Lower leg skin (tissue), 3 donors: ENCODE results near the gene PDLIM4.

Experiments
- POLR2A ChIP-seq, 2 donors: fragments of 450-650 bp; IDR thresholded peaks; one replicate each; pipeline ENCODE4 v1.6.1; 2016 to 2017; ENCODE audit warnings: antibody characterized with exemption in 2 of 2, mild to moderate bottlenecking in 1 of 2, moderate library complexity in 1 of 2
- TF ChIP-seq, protein P1 (sequence below), 3 donors: fragments of 450-650 bp; IDR thresholded peaks; one replicate each; pipeline ENCODE4 v1.5.1; 2016; ENCODE audit warnings: antibody characterized with exemption in 3 of 3, mild to moderate bottlenecking in 3 of 3, moderate library complexity in 2 of 3

DNA sequence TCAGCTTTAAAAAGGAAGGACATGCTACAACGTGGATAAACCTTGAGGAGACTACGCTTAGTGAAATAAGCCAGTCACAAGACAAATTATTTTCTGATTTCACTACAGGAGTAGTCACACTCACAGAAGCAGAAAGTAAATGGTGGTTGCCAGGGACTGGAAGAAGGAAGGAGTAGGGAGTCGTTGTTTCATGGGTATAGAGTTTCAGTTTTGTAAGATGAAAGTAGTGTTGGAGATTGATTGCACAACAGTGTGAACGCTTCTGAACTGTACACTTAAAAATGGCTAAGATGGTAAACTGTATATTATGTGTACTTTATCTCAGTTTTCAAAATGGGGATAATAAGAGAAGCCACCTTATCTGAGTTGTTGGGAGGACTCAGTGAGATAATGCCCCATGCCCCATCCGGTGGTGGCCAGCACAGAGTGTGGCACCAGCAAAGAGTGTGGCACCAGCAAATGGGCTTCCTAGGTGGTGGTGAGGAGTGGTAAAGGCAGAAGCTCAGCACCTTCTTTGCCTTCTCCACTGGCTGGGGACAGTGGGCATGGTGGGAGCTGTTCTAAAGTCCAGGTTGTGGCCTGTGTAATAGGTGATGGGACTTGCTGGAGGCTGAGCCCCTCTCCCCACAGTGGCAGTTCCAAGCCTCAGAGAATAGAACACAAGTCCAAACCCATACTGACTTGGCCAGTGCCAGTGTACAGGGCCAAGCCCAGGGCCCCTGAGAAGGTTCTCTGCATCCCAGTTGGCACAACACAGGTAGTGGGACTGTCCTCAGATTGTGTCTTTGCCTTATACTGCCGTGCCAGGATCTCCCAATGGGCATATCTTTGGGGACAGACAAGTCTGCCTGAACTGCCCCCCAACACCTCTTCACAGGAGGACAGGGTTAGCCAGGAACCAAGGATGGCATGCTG lies 41.1 kb downstream of the PDLIM4 start:
- no peak for TF ChIP-seq POLR2A (IDR thresholded peaks at IDR 0.05)
- TF ChIP-seq, protein P1, sequence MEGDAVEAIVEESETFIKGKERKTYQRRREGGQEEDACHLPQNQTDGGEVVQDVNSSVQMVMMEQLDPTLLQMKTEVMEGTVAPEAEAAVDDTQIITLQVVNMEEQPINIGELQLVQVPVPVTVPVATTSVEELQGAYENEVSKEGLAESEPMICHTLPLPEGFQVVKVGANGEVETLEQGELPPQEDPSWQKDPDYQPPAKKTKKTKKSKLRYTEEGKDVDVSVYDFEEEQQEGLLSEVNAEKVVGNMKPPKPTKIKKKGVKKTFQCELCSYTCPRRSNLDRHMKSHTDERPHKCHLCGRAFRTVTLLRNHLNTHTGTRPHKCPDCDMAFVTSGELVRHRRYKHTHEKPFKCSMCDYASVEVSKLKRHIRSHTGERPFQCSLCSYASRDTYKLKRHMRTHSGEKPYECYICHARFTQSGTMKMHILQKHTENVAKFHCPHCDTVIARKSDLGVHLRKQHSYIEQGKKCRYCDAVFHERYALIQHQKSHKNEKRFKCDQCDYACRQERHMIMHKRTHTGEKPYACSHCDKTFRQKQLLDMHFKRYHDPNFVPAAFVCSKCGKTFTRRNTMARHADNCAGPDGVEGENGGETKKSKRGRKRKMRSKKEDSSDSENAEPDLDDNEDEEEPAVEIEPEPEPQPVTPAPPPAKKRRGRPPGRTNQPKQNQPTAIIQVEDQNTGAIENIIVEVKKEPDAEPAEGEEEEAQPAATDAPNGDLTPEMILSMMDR (IDR thresholded peaks at IDR 0.05) = no peak
